ENCODE results near the gene SULT1C4.

DNA sequence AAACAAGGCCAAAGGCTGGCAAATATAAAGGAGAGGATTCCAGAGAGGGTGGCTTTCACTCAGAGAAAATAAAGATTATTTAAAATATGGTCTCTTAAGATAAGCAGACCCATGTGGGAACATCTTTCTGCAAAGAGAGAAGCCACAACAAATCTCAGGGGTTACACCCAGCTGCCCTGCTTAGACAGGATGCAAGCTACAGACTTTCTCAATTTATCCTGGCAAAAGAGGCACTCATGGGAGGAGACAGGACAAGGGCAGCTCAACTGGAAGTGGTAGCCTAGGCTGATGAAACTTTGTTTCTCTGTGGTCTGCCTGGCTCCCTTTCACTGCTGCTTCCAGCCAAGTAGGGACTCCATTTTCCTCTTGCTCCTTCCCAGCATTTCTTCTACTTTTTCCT lies 25.9 kb upstream of the SULT1C4 start:
- TF ChIP-seq, protein P1, sequence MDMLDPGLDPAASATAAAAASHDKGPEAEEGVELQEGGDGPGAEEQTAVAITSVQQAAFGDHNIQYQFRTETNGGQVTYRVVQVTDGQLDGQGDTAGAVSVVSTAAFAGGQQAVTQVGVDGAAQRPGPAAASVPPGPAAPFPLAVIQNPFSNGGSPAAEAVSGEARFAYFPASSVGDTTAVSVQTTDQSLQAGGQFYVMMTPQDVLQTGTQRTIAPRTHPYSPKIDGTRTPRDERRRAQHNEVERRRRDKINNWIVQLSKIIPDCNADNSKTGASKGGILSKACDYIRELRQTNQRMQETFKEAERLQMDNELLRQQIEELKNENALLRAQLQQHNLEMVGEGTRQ (CRISPR knock-in tag; IDR thresholded peaks at IDR 0.05) = no peak
- TF ChIP-seq, protein P2, sequence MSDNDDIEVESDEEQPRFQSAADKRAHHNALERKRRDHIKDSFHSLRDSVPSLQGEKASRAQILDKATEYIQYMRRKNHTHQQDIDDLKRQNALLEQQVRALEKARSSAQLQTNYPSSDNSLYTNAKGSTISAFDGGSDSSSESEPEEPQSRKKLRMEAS (CRISPR knock-in tag; IDR thresholded peaks at IDR 0.05) = no peak
- TF ChIP-seq, protein P3, sequence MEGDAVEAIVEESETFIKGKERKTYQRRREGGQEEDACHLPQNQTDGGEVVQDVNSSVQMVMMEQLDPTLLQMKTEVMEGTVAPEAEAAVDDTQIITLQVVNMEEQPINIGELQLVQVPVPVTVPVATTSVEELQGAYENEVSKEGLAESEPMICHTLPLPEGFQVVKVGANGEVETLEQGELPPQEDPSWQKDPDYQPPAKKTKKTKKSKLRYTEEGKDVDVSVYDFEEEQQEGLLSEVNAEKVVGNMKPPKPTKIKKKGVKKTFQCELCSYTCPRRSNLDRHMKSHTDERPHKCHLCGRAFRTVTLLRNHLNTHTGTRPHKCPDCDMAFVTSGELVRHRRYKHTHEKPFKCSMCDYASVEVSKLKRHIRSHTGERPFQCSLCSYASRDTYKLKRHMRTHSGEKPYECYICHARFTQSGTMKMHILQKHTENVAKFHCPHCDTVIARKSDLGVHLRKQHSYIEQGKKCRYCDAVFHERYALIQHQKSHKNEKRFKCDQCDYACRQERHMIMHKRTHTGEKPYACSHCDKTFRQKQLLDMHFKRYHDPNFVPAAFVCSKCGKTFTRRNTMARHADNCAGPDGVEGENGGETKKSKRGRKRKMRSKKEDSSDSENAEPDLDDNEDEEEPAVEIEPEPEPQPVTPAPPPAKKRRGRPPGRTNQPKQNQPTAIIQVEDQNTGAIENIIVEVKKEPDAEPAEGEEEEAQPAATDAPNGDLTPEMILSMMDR (IDR thresholded peaks at IDR 0.05) = no peak
- no peak for TF ChIP-seq ZNF317 (CRISPR knock-in tag; IDR thresholded peaks at IDR 0.05; ENCODE audit: borderline replicate concordance, low read depth)
- TF ChIP-seq, protein P4, sequence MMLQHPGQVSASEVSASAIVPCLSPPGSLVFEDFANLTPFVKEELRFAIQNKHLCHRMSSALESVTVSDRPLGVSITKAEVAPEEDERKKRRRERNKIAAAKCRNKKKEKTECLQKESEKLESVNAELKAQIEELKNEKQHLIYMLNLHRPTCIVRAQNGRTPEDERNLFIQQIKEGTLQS (CRISPR knock-in tag; conservative IDR thresholded peaks at IDR 0.05) = no peak
- no peak for TF ChIP-seq SMAD3 (CRISPR knock-in tag; IDR thresholded peaks at IDR 0.05; ENCODE audit: borderline replicate concordance)
- no peak for TF ChIP-seq TP53 (CRISPR knock-in tag; IDR thresholded peaks at IDR 0.05)
- TF ChIP-seq ZNF396 (CRISPR knock-in tag; IDR thresholded peaks at IDR 0.05; ENCODE audit: borderline replicate concordance) = no peak

Data from WTC11 (cell line).